ENCODE data around the gene ZFYVE28. TPM values are rescaled to one million over a fixed set of nuclear protein-coding genes. Genes with fewer than 3 reads are reported as not detected.

ZFYVE28 gene
- total RNA-seq, 1 experiment from 2014 or later = 19.2 TPM

DNA sequence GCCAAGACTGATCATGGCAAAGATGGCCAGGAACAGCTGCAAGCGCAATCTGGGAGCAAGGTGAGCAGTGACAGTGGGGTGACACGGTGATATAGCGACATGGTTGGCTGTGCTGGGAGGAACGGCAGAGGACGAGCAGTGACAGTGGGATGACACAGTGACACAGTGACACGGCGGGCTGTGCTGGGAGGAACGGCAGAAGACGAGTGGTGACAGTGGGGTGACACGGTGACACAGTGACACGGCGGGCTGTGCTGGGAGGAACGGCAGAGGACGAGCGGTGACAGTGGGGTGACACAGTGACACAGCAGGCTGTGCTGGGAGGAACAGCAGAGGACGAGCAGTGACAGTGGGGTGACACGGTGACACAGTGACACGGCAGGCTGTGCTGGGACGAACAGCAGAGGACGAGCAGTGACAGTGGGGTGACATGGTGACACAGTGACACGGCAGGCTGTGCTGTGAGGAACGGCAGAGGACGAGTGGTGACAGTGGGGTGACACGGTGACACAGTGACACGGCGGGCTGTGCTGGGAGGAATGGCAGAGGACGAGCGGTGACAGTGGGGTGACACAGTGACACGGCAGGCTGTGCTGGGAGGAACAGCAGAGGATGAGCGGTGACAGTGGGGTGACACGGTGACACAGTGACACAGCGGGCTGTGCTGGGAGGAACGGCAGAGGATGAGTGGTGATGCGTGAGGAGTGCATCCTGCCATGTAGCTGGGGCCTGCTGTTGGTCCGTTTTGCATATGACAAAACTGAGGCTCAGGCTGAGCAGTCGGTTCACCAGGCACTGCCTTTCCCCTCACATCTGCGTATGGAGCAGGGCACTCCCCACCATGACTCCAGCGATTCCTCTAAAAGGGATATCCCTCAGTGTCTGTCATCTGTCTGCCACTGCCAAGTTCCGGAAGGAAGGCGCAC is 120.6 kb downstream of the ZFYVE28 start:
- DNase-seq (ENCODE audit: low read depth, low spot score) (no peak), ATAC-seq (no peak)
- RAD21 ChIA-PET (ENCODE audit: low non-redundant PET in 1 of 2, low total read pairs in 2 of 2, uncharacterized antibody in 2 of 2, unreplicated experiment in 2 of 2) = no interaction called here
- TF ChIP-seq EGR1 (IDR thresholded peaks at IDR 0.05; ENCODE audit: low read depth) (no peak), ZFX (IDR thresholded peaks at IDR 0.05) (no peak), CBX3 (IDR thresholded peaks at IDR 0.05; ENCODE audit: low read depth) (no peak), YY1 (IDR thresholded peaks at IDR 0.05; ENCODE audit: extremely low read depth, insufficient replicate concordance, low read depth, low read length) (no peak), EZH2 (IDR thresholded peaks at IDR 0.05) (no peak), SIN3A (IDR thresholded peaks at IDR 0.05; ENCODE audit: low read depth) (no peak), POLR2A (IDR thresholded peaks at IDR 0.05; ENCODE audit: borderline replicate concordance, extremely low read depth, insufficient read depth, insufficient read length) (no peak), RAD21 (IDR thresholded peaks at IDR 0.05; ENCODE audit: low read depth) (no peak), EZH2phosphoT487 (IDR thresholded peaks at IDR 0.05; ENCODE audit: borderline replicate concordance) (no peak), ZNF274 (IDR thresholded peaks at IDR 0.05; ENCODE audit: low read depth, low read length) (no peak), POLR2AphosphoS5 (IDR thresholded peaks at IDR 0.05; ENCODE audit: low read depth, low read length) (no peak), SP1 (IDR thresholded peaks at IDR 0.05; ENCODE audit: low read depth) (no peak), FOSL1 (IDR thresholded peaks at IDR 0.05; ENCODE audit: low read depth) (no peak), ELF1 (IDR thresholded peaks at IDR 0.05; ENCODE audit: borderline replicate concordance, low read depth) (no peak), CEBPB (IDR thresholded peaks at IDR 0.05; ENCODE audit: low read depth) (no peak)
- TF ChIP-seq, protein P1, sequence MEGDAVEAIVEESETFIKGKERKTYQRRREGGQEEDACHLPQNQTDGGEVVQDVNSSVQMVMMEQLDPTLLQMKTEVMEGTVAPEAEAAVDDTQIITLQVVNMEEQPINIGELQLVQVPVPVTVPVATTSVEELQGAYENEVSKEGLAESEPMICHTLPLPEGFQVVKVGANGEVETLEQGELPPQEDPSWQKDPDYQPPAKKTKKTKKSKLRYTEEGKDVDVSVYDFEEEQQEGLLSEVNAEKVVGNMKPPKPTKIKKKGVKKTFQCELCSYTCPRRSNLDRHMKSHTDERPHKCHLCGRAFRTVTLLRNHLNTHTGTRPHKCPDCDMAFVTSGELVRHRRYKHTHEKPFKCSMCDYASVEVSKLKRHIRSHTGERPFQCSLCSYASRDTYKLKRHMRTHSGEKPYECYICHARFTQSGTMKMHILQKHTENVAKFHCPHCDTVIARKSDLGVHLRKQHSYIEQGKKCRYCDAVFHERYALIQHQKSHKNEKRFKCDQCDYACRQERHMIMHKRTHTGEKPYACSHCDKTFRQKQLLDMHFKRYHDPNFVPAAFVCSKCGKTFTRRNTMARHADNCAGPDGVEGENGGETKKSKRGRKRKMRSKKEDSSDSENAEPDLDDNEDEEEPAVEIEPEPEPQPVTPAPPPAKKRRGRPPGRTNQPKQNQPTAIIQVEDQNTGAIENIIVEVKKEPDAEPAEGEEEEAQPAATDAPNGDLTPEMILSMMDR (IDR thresholded peaks at IDR 0.05 in 2 of 3, conservative IDR thresholded peaks at IDR 0.05 in 1 of 3; ENCODE audit: borderline replicate concordance in 1 of 3, insufficient read depth in 1 of 3, low read depth in 2 of 3, low read length in 2 of 3) = no peak
- TF ChIP-seq, protein P2, sequence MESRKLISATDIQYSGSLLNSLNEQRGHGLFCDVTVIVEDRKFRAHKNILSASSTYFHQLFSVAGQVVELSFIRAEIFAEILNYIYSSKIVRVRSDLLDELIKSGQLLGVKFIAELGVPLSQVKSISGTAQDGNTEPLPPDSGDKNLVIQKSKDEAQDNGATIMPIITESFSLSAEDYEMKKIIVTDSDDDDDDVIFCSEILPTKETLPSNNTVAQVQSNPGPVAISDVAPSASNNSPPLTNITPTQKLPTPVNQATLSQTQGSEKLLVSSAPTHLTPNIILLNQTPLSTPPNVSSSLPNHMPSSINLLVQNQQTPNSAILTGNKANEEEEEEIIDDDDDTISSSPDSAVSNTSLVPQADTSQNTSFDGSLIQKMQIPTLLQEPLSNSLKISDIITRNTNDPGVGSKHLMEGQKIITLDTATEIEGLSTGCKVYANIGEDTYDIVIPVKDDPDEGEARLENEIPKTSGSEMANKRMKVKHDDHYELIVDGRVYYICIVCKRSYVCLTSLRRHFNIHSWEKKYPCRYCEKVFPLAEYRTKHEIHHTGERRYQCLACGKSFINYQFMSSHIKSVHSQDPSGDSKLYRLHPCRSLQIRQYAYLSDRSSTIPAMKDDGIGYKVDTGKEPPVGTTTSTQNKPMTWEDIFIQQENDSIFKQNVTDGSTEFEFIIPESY (IDR thresholded peaks at IDR 0.05; ENCODE audit: extremely low read depth, insufficient replicate concordance, low read length) = no peak
- TF ChIP-seq, protein P3, sequence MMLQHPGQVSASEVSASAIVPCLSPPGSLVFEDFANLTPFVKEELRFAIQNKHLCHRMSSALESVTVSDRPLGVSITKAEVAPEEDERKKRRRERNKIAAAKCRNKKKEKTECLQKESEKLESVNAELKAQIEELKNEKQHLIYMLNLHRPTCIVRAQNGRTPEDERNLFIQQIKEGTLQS (IDR thresholded peaks at IDR 0.05) = no peak
- TF ChIP-seq, protein P4, sequence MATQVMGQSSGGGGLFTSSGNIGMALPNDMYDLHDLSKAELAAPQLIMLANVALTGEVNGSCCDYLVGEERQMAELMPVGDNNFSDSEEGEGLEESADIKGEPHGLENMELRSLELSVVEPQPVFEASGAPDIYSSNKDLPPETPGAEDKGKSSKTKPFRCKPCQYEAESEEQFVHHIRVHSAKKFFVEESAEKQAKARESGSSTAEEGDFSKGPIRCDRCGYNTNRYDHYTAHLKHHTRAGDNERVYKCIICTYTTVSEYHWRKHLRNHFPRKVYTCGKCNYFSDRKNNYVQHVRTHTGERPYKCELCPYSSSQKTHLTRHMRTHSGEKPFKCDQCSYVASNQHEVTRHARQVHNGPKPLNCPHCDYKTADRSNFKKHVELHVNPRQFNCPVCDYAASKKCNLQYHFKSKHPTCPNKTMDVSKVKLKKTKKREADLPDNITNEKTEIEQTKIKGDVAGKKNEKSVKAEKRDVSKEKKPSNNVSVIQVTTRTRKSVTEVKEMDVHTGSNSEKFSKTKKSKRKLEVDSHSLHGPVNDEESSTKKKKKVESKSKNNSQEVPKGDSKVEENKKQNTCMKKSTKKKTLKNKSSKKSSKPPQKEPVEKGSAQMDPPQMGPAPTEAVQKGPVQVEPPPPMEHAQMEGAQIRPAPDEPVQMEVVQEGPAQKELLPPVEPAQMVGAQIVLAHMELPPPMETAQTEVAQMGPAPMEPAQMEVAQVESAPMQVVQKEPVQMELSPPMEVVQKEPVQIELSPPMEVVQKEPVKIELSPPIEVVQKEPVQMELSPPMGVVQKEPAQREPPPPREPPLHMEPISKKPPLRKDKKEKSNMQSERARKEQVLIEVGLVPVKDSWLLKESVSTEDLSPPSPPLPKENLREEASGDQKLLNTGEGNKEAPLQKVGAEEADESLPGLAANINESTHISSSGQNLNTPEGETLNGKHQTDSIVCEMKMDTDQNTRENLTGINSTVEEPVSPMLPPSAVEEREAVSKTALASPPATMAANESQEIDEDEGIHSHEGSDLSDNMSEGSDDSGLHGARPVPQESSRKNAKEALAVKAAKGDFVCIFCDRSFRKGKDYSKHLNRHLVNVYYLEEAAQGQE (IDR thresholded peaks at IDR 0.05; ENCODE audit: low read depth) = no peak
- CTCF ChIA-PET = no interaction called here
- no peaks in the 10 kb centered on the region for H3K9me3 ChIP-seq (ENCODE audit: control insufficient read depth in 1 of 2, insufficient read depth in 1 of 2, low read depth in 1 of 2, low read length in 2 of 2)
- no peaks in the 10 kb centered on the region for H3K79me2 ChIP-seq (ENCODE audit: insufficient read depth, low read length)
- no peak overlapping the region for H3K27ac ChIP-seq (ENCODE audit: low read depth, low read length)
- intact Hi-C loops (cut with micrococcal nuclease) = no loop called here
- H3K4me1 ChIP-seq (ENCODE audit: control insufficient read depth in 1 of 2, insufficient read depth in 2 of 2, low read length in 2 of 2) = no peaks in the 10 kb centered on the region
- H3K36me3 ChIP-seq (ENCODE audit: control insufficient read depth in 1 of 2, insufficient read depth in 2 of 2, low read length in 2 of 2) = no peaks in the 10 kb centered on the region
- no peaks in the 10 kb centered on the region for H4K20me1 ChIP-seq (ENCODE audit: insufficient read depth)
- BruUV-seq (replicated peaks) = no TSS peak
- no peak overlapping the region for H2AFZ ChIP-seq (ENCODE audit: low read depth, low read length, poor library complexity, severe bottlenecking)
- H3K27me3 ChIP-seq (ENCODE audit: insufficient read depth, low read length) = no peaks in the 10 kb centered on the region
- H3K9me2 ChIP-seq (ENCODE audit: insufficient read depth) = no peaks in the 10 kb centered on the region
- POLR2A ChIA-PET = no interaction called here
- H3K9ac ChIP-seq (ENCODE audit: low read length) = no peak overlapping the region
- H3K4me2 ChIP-seq (ENCODE audit: low read length) = no peak overlapping the region
- H3K4me3 ChIP-seq (replicated peaks in 1 of 2; ENCODE audit: low read depth in 1 of 2, low read length in 2 of 2) = no peak overlapping the region

Measured in HCT116 (cell line).